Mammary epithelial cell (primary cell): ENCODE data around the gene LNX1.

Experiments used
- CTCF ChIP-seq, 2 donors: IDR thresholded peaks in 1 of 2; conservative IDR thresholded peaks in 1 of 2; 2 replicates each; pipeline ENCODE4 v1.5.1; 2011 to 2012; ENCODE audit warnings: inconsistent platforms in 2 of 2, low read length in 2 of 2, mild to moderate bottlenecking in 2 of 2, control low read depth in 1 of 2, low read depth in 1 of 2; ENCODE audit not compliant: insufficient read depth in 1 of 2; ENCODE audit errors: extremely low read depth in 1 of 2
- EZH2 ChIP-seq: IDR thresholded peaks from 2 replicates; pipeline ENCODE4 v1.6.1; 2012; ENCODE audit warnings: low read length, inconsistent platforms, borderline replicate concordance

- TF ChIP-seq EZH2 (no peak), CTCF (conservative IDR thresholded peaks at IDR 0.05 in 1 of 2, IDR thresholded peaks at IDR 0.05 in 1 of 2; ENCODE audit: extremely low read depth in 1 of 2, insufficient read depth in 1 of 2, low read depth in 1 of 2, low read length in 2 of 2) (no peak)
Measured at GRCh38 chr4:53421791-53422190, 169.5 kb downstream of the LNX1 start.
